ENCODE results near the gene SNAPC2. TPM values are rescaled to one million over a fixed set of nuclear protein-coding genes. Genes with fewer than 3 reads are reported as not detected.

Gene SNAPC2, protein sequence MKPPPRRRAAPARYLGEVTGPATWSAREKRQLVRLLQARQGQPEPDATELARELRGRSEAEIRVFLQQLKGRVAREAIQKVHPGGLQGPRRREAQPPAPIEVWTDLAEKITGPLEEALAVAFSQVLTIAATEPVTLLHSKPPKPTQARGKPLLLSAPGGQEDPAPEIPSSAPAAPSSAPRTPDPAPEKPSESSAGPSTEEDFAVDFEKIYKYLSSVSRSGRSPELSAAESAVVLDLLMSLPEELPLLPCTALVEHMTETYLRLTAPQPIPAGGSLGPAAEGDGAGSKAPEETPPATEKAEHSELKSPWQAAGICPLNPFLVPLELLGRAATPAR
- 22.3 and 36.7 TPM in 2 replicates for total RNA-seq

DNA sequence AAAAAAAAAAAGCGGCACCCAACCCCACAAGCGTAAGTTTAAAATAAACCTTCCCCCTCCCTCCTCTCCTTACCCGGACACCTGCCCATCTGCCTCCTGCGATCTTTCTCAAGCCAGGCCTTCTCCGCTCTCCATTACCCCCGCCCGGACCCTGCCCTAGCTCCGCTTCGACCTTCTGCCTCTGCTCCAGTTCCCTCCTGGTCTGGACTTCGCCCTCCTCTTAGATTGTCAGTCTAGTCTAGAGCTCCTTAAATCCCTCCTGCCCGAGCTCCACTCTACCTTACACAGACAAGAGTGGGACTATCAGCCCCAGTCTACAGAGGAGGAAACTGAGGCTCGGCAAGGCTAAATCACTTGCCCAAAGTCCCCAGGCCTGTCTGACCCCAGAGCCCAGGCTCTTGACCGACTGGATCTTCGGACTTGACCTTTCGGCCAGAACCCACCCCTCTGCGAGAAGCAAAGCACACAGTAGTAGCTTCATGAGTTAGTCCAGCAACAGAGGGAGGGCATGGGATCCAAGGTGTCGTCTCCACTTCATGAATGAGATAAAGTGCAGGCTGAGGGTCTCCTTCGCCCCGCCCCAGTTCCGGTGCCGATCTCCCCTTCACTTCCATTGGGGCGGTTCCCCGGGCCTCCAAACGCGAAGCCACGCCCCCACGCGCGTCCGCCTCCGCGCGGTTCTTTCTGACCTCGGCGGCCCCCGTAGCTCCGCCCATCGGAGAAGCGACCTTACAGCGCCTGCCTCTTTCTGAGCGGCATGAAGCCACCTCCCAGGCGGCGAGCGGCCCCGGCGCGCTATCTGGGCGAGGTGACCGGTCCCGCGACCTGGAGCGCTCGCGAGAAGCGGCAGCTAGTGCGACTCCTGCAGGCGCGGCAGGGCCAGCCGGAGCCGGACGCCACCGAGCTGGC, at the start of gene SNAPC2:
Gene SNAPC2, plus strand, starts transcription at position 729 of the 909 bp plus-strand sequence. Its CDS starts 29 bp downstream, at position 758.

DNA sequence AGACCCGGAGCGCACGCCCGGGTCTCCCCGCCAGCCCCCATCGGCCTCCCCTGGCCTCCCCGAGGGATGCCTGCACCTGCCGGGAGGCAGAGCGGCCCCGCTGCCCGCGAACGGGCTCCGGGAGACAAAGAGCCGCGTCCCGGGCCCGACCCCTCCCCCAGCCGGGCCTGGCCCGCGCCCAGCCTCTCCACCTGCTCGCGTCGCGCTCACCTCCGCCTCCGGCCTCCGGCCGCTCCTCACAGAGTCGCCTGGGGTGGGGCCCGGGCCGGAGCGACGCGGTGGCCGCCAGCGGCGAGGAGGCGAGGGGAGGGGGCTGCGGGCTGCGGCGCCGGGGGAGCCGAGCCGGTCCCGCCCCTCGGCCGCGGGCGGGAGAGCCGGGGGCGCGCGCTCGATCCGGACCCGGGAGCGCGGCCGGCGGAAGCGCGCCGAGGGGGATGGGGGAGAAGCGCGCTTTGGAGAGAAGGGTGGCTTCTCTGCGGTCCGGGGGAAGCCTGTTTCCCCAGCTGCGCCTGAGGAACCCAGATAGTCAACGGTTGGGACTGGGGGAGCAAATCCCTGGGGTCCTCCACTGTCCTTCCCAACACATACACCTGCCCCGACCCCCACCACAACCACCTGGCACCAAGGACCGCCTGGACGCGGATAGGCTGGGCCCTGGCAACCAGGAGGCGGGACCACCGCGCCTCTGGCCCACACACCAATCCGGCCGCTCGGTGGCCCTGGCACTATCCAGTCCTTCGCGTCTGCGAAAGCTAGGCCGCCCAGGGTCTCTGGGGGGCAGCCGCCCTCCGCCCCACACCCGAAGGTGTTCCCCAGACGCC, 45.9 kb upstream of the SNAPC2 start, which contains the start of gene PRR36:
Gene PRR36, minus strand, starts transcription at position 315 of the 821 bp plus-strand sequence. CDS start 701 bp downstream, outside the sequence.

DNA sequence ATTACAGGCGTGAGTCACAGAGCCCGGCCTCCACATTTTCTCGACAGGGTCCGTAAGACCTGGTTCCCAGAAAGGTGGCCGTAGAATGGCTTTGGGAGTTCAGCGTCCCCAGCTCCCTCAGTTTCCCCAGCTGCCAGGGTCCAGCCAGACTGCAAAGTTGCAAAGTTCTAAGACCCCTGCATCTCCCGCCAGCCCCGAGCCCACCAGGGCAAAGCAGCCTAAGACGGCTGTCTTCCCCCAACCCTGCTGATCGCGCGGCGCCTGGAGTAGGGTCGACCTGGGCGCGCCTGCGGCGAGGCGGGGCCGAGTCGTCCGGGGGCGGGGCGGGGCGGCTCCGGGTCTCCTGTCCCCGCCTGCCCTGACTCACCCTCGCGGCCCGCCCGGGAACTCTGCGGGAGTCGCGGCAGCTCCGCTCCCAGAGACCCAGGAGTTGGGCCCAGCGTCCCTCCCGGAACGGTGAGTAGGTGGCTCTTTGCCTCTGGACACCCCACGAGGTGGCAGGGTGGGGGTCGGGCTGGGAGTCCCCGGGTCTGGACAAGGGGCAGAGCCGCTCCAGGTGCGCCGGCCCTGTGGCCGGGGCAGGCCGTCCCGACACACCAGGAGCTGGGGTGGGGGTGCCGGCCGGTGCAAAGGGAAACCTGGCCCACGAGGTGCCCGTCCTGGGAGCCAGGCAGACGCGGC, 31.9 kb upstream of the SNAPC2 start, which contains the start of gene LRRC8E:
Gene LRRC8E, plus strand, starts transcription at position 366 of the 681 bp plus-strand sequence. CDS start 7,094 bp downstream, outside the sequence.

DNA sequence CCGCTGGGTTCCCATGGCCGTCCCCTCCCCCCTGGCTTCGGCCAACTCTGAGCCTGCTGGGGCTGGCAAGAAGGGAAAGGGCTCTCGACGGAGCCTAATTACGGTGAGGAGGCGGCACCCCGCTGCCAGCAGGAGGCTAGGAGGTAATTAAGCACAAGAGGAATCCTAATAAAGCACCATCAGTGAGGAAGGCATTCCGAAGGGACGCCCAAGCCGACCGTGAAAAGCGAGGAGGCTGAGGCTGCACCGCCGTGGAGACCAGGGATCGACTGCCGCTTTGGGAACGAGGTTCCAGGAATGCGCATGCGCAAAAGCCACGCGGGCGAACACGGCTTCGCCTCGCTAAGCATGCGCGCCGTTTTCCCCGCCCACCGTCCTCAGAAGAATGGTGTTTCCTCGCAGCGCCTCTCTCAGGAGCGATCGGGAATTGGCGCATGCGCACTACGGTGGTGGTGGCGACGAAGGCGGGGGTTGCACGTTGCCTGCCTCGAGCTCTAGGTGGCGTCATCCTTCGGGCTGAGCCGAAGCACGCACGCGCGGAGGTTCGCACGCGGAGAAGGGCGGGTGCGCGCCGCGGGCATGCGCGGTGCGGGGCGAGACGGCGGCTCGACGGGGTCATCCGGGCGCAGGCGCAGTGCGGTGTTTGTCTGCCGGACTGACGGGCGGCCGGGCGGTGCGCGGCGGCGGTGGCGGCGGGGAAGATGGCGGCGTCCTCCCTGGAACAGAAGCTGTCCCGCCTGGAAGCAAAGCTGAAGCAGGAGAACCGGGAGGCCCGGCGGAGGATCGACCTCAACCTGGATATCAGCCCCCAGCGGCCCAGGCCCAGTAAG, 16.7 kb upstream of the SNAPC2 start, which contains the start of gene MAP2K7:
Gene MAP2K7, plus strand, starts transcription at position 634 of the 830 bp plus-strand sequence. Its CDS starts 68 bp downstream, at position 702.

DNA sequence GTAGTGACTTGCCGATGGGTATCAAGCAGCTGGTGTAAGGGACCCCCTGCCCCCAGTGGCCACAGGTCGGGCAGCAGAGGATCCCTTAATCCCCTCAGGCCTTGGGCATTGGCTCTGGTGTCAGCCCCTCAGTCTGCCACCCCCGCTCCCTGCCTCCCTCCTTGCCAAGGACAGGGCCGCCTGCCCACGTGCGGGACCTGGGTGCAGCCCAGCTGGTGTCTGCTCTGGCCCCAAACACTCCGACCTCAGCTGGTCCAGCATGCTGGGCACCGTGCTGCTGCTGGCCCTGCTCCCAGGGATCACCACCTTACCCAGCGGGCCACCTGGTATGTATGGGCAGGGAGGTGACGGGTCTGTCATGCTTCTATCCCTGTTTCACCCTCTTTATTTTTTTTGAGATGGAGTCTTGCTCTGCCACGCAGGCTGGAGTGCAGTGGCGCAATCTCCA, 5.5 kb upstream of the SNAPC2 start, which contains the start of gene TGFBR3L:
Gene TGFBR3L, plus strand, starts transcription at position 233 of the 448 bp plus-strand sequence.

DNA sequence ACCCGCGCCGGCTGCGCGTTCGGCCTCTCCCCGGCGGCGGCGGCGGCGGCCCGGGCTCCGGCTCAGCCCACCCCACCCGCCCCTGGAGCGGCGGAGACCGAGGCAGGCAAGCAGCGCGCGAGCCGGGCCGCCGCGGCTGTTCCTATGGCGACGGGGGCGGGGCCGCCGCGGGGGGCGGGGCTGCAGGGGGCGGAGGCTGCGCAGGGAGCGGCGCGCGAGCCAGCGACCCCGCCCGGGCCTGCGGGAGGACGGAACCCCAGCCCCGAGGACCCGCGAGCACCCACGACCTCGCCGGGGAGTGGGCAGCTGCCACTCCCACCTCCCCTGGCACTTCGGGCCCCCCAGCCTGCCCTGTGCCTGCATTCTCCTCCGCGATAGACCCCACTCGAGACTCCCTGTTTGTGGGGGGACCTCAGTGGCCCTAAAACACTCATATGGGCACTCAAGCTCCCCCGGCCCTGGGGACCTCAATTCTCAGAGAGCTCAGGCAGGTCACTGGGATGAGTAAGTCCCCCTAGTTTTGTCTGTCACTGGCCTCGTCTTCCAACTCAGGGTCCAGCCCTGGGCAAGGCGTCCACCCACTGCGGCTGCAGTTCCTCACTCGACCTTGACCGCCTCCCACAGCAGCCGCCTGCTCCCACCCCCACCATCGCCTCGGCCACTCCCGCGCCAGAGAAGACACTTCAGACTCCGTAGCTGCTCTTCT, 6.0 kb downstream of the SNAPC2 start, which contains the start of gene CTXN1:
Gene CTXN1, minus strand, starts transcription at position 115 of the 706 bp plus-strand sequence. CDS start 597 bp downstream, outside the sequence.

DNA sequence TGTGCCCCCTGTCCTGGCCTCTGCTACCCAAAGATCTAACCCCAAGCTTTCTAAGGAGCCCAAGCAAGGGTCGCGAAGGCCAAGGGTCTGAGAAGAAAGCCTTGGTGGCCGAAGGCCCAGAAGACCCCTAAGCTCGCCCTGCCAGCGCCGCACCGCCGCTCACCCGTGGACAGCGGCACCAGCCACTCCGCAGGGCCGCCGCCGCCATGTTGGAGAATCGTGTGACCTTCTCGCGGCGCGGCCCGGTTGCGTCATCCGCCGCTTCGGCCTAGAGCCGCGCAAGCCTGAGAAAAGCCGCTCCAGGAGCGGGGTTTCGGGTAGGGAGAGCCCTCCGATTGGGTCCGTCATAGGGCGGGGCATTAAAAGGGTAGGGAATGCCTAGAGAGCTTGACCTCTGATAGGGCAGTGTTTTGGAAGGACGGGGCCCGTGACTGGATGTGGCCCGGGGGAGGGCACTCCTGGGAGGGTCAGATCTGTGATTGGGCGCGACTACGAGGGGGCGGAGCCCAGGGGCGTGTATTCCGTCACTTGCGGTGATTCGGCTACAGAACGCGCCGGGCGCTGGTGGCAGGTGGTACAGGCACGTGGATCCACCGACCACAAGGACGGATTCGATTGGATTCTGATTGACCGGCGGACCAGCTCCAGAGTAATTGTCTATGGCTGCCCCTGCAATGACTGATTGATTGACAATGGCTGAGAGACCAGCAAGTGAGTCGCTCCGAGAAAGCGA, 23.5 kb downstream of the SNAPC2 start, which contains the start of gene TIMM44:
Gene TIMM44, minus strand, starts transcription at position 223 of the 733 bp plus-strand sequence. Its CDS starts 15 bp downstream, at position 208.

Other genes starting within 250 kb of the SNAPC2 start
- gene MCEMP1, start 243.2 kb upstream of the SNAPC2 start, total RNA-seq = not detected in 2 replicates
- 55.4 and 125 TPM in 2 replicates for gene TRAPPC5, start 239.5 kb upstream of the SNAPC2 start, total RNA-seq
- not detected in 2 replicates for gene FCER2, start 218.2 kb upstream of the SNAPC2 start, total RNA-seq
- not detected in 2 replicates for gene CLEC4G, start 188.2 kb upstream of the SNAPC2 start, total RNA-seq
- gene CD209, start 172.8 kb upstream of the SNAPC2 start, total RNA-seq = not detected in 2 replicates
- gene CLEC4M, start 157.1 kb upstream of the SNAPC2 start, total RNA-seq = not detected in 2 replicates
- 19.2 and 32.6 TPM in 2 replicates for gene EVI5L, start 90.1 kb upstream of the SNAPC2 start, total RNA-seq
- under 0.01 TPM in 1 of 2 replicates, not detected in the other for gene PRR36, start 45.9 kb upstream of the SNAPC2 start, total RNA-seq
- gene LRRC8E, start 31.8 kb upstream of the SNAPC2 start, total RNA-seq = 6.0 and 7.4 TPM in 2 replicates
- 9.5 and 14.1 TPM in 2 replicates for gene MAP2K7, start 16.5 kb upstream of the SNAPC2 start, total RNA-seq
- gene TGFBR3L, start 5.5 kb upstream of the SNAPC2 start, total RNA-seq = 0.58 and 4.1 TPM in 2 replicates
- gene CTXN1, start 5.8 kb downstream of the SNAPC2 start, total RNA-seq = 1.7 and 2.5 TPM in 2 replicates
- 46.3 and 48.9 TPM in 2 replicates for gene TIMM44, start 23.3 kb downstream of the SNAPC2 start, total RNA-seq
- 32.9 and 47.0 TPM in 2 replicates for gene ELAVL1, start 85.3 kb downstream of the SNAPC2 start, total RNA-seq
- gene CCL25, start 132.4 kb downstream of the SNAPC2 start, total RNA-seq = not detected in 2 replicates
- not detected in 2 replicates for gene FBN3, start 229.3 kb downstream of the SNAPC2 start, total RNA-seq